GM23338 (cell line): ENCODE data around the gene DIO3. TPM values are rescaled to one million over a fixed set of nuclear protein-coding genes. Genes with fewer than 3 reads are reported as not detected.
A peak's percentile ranks its signal among the peaks of the same experiment; 100 is the strongest.

Source experiments
- ATAC-seq: fragments of 200-7000 bp; cut with Tn5 transposase; 3 replicates; pipeline ENCODE4 v1.9.1; 2020
- DNase-seq: peaks from one replicate; pipeline ENCODE4 v3.0.0-alpha.2; 2015; ENCODE audit warnings: low spot score
- H2AFZ ChIP-seq: fragments of 200-600 bp; sonication (generic); 2 replicates; pipeline ENCODE4 v1.8.0; 2016; ENCODE audit warnings: antibody characterized with exemption, mild to moderate bottlenecking, moderate library complexity
- H3F3A ChIP-seq: fragments of 200-600 bp; sonication (generic); replicated peaks from 2 replicates; pipeline ENCODE4 v1.8.0; 2017; ENCODE audit warnings: antibody characterized with exemption, mixed run types, low read depth
- H3K27ac ChIP-seq: fragments of 200-600 bp; sonication (generic); 2 replicates; pipeline ENCODE4 v1.6.1; 2016; ENCODE audit warnings: low read depth
- H3K27me3 ChIP-seq: fragments of 200-600 bp; sonication (generic); 2 replicates; pipeline ENCODE4 v1.8.0; 2016; ENCODE audit warnings: mild to moderate bottlenecking, mixed run types, moderate library complexity; ENCODE audit not compliant: insufficient read depth
- H3K36me3 ChIP-seq: fragments of 200-600 bp; sonication (generic); 2 replicates; pipeline ENCODE4 v1.8.0; 2016; ENCODE audit warnings: mild to moderate bottlenecking; ENCODE audit not compliant: insufficient read depth
- H3K4me1 ChIP-seq: fragments of 200-600 bp; sonication (generic); 2 replicates; pipeline ENCODE4 v1.8.0; 2016; ENCODE audit warnings: mild to moderate bottlenecking, moderate library complexity; ENCODE audit not compliant: insufficient read depth
- H3K4me2 ChIP-seq: fragments of 200-600 bp; sonication (generic); 2 replicates; pipeline ENCODE4 v1.7.1; 2017; ENCODE audit warnings: mixed run types
- H3K4me3 ChIP-seq: fragments of 200-600 bp; sonication (generic); 2 replicates; pipeline ENCODE4 v1.6.1; 2016; ENCODE audit warnings: mixed run types
- H3K79me2 ChIP-seq: fragments of 200-600 bp; sonication (generic); replicated peaks from 2 replicates; pipeline ENCODE4 v1.8.0; 2017; ENCODE audit warnings: mild to moderate bottlenecking; ENCODE audit not compliant: insufficient read depth
- H3K9me2 ChIP-seq: fragments of 200-600 bp; sonication (generic); 2 replicates; pipeline ENCODE4 v1.8.0; 2017; ENCODE audit not compliant: insufficient read depth
- H4K20me1 ChIP-seq: fragments of 200-600 bp; sonication (generic); replicated peaks from 2 replicates; pipeline ENCODE4 v1.8.0; 2017; ENCODE audit warnings: mild to moderate bottlenecking; ENCODE audit not compliant: insufficient read depth
- H3K27ac Mint-ChIP-seq: 2 replicates; pipeline ENCODE4 v1.8.0; 2020; ENCODE audit warnings: inconsistent platforms, mild to moderate bottlenecking, moderate library complexity, mixed read lengths
- H3K27me3 Mint-ChIP-seq: 3 replicates; pipeline ENCODE4 v1.8.0; 2022; ENCODE audit warnings: low read depth, mild to moderate bottlenecking, moderate library complexity, mixed read lengths, inconsistent platforms; ENCODE audit not compliant: insufficient read depth, poor library complexity
- H3K36me3 Mint-ChIP-seq: 3 replicates; pipeline ENCODE4 v1.8.0; 2021; ENCODE audit warnings: low read depth, mild to moderate bottlenecking, inconsistent platforms, moderate library complexity, mixed read lengths
- H3K4me1 Mint-ChIP-seq: 3 replicates; pipeline ENCODE4 v1.8.0; 2020; ENCODE audit warnings: mild to moderate bottlenecking, inconsistent platforms, mixed read lengths
- H3K4me3 Mint-ChIP-seq: 3 replicates; pipeline ENCODE4 v1.8.0; 2021; ENCODE audit warnings: moderate library complexity, mild to moderate bottlenecking, inconsistent platforms, mixed read lengths
- H3K9me3 Mint-ChIP-seq: 3 replicates; pipeline ENCODE4 v1.8.0; 2020; ENCODE audit warnings: moderate library complexity, mild to moderate bottlenecking, inconsistent platforms, mixed read lengths
- CTCF ChIP-seq, 2 experiments: fragments of 200-600 bp in 1 of 2; sonication (generic) in 1 of 2; conservative IDR thresholded peaks; 2 replicates each; pipeline versions ENCODE4 v1.5.1 to v1.6.1; 2016 to 2017; ENCODE audit warnings: antibody characterized with exemption in 2 of 2, low read depth in 2 of 2, mild to moderate bottlenecking in 2 of 2, moderate library complexity in 1 of 2
- EZH2 ChIP-seq: fragments of 200-600 bp; sonication (generic); IDR thresholded peaks from one replicate; pipeline ENCODE4 v1.8.0; 2017; ENCODE audit warnings: antibody characterized with exemption, mild to moderate bottlenecking, low read depth; ENCODE audit not compliant: unreplicated experiment
- EZH2phosphoT487 ChIP-seq: fragments of 200-600 bp; sonication (generic); IDR thresholded peaks from one replicate; pipeline ENCODE4 v1.8.1; 2018; ENCODE audit warnings: antibody characterized with exemption; ENCODE audit not compliant: unreplicated experiment
- JUNB ChIP-seq: IDR thresholded peaks from one replicate; pipeline ENCODE4 v1.6.1; 2016; ENCODE audit warnings: antibody characterized with exemption; ENCODE audit not compliant: unreplicated experiment
- NANOG ChIP-seq: IDR thresholded peaks from 2 replicates; pipeline ENCODE4 v1.6.1; 2016; ENCODE audit warnings: antibody characterized with exemption, borderline replicate concordance
- ZNF114 ChIP-seq: fragments of 250-450 bp; sonication (Bioruptor Pico); IDR thresholded peaks from 2 replicates; pipeline ENCODE4 v1.5.0; 2020; ENCODE audit warnings: mild to moderate bottlenecking, moderate library complexity
- ZNF331 ChIP-seq: fragments of 250-450 bp; sonication (Bioruptor Pico); IDR thresholded peaks from 2 replicates; pipeline ENCODE4 v1.5.0; 2020; ENCODE audit warnings: low read depth, mild to moderate bottlenecking, moderate library complexity
- polyA plus RNA-seq: library from polyadenylated mRNA; unstranded; fragments of >200 nt; fragmentation: Nextera tagmentation; extraction: Ambion mirVana; gene quantifications from 2 replicates; pipeline ENCODE4 v1.2.1, GENCODE V29; 2016
- total RNA-seq: library from RNA; depleted of rRNA; stranded (reverse); fragments of >200 nt; shearing (Covaris generic); gene quantifications from 2 replicates; pipeline ENCODE4 v1.2.3, GENCODE V29; 2014

The DIO3 gene
- total and polyA plus RNA-seq, 2 experiments from 2014 or later = 0.10 to 0.28 TPM

GRCh38 chr14:101559250-101559623 is 2.1 kb upstream of the DIO3 start:
- H3K4me1 Mint-ChIP-seq = peaks cover 6% of the 10 kb centered on the region
- H3K36me3 Mint-ChIP-seq = peaks cover 10% of the 10 kb centered on the region
- DNase-seq (no peak), ATAC-seq (no peak)
- peaks cover 6% of the 10 kb centered on the region for H4K20me1 ChIP-seq
- no peak overlapping the region for H3K27ac ChIP-seq
- H3K27me3 ChIP-seq = peaks cover 71% of the 10 kb centered on the region
- H3K36me3 ChIP-seq = no peaks in the 10 kb centered on the region
- TF ChIP-seq CTCF (conservative IDR thresholded peaks at IDR 0.05; ENCODE audit: low read depth in 2 of 2) = no peak
- no peak for TF ChIP-seq ZNF331 (CRISPR knock-in tag)
- TF ChIP-seq EZH2 = peak; percentile 56
- H3K9me3 Mint-ChIP-seq = peaks cover 22% of the 10 kb centered on the region
- no peaks in the 10 kb centered on the region for H3K79me2 ChIP-seq
- peaks cover 71% of the 10 kb centered on the region for H3K27me3 Mint-ChIP-seq
- peak overlapping the region; percentile 76 for H3K4me2 ChIP-seq
- no peak overlapping the region for H3K27ac Mint-ChIP-seq
- peak overlapping the region; percentile 57 for H3K4me3 ChIP-seq
- H3K9me2 ChIP-seq = no peaks in the 10 kb centered on the region
- no peak overlapping the region for H2AFZ ChIP-seq
- no peaks in the 10 kb centered on the region for H3F3A ChIP-seq
- H3K4me1 ChIP-seq = peaks cover 3% of the 10 kb centered on the region; the same call in 1 of the 2 replicates
- peak overlapping the region; percentile 9; the same call in 1 of the 3 replicates for H3K4me3 Mint-ChIP-seq

- Mint-ChIP-seq H3K27me3 (peaks cover 77% of the 10 kb centered on the region), H3K27ac (no peak overlapping the region), H3K4me1 (peaks cover 6% of the 10 kb centered on the region), H3K9me3 (peaks cover 22% of the 10 kb centered on the region), H3K4me3 (peak overlapping the region; percentile 29; the same call in 2 of the 3 replicates), H3K36me3 (peaks cover 10% of the 10 kb centered on the region)
- Histone ChIP-seq H3K27me3 (peaks cover 78% of the 10 kb centered on the region), H3K4me1 (peaks cover 3% of the 10 kb centered on the region; the same call in 1 of the 2 replicates), H3K36me3 (no peaks in the 10 kb centered on the region), H2AFZ (peak overlapping the region; percentile 92), H3F3A (no peaks in the 10 kb centered on the region), H3K9me2 (no peaks in the 10 kb centered on the region), H3K79me2 (no peaks in the 10 kb centered on the region), H3K4me2 (peak overlapping the region; percentile 76), H3K27ac (no peak overlapping the region), H4K20me1 (peaks cover 6% of the 10 kb centered on the region), H3K4me3 (peak overlapping the region; percentile 57)
- peak; percentile 67 for DNase-seq
- TF ChIP-seq EZH2 (peak; percentile 98), ZNF331 (CRISPR knock-in tag) (no peak), JUNB (no peak), ZNF114 (CRISPR knock-in tag) (no peak), EZH2phosphoT487 (peak; percentile 98), NANOG (no peak)
- ATAC-seq = peak; percentile 22
Observed at GRCh38 chr14:101559624-101560533, 1.4 kb upstream of the DIO3 start.
